Prostate gland (tissue), 2 donors: ENCODE data around the gene LRRTM4. TPM values are rescaled to one million over a fixed set of nuclear protein-coding genes. Genes with fewer than 3 reads are reported as not detected.

Experiments used
- DNase-seq: peaks from one replicate; pipeline ENCODE4 v3.0.0-alpha.2; 2019; ENCODE audit warnings: low spot score
- H3K27ac ChIP-seq, 2 donors: fragments of 200-600 bp; sonication (generic); 2 replicates each; pipeline ENCODE4 v1.5.1; 2017 to 2019
- H3K27me3 ChIP-seq: fragments of 200-600 bp; sonication (generic); replicated peaks from 2 replicates; pipeline ENCODE4 v1.5.1; 2019; ENCODE audit not compliant: insufficient read depth
- H3K36me3 ChIP-seq, 2 donors: fragments of 200-600 bp; sonication (generic); 1 replicate in 1 of 2; 2 replicates in 1 of 2; pipeline versions ENCODE4 v1.5.1 to v1.8.1; 2017 to 2019
- H3K4me1 ChIP-seq: fragments of 200-600 bp; sonication (generic); replicated peaks from 2 replicates; pipeline ENCODE4 v1.5.1; 2019
- H3K4me3 ChIP-seq, 2 donors: fragments of 200-600 bp; sonication (generic); 2 replicates each; pipeline ENCODE4 v1.5.1; 2017 to 2019
- H3K9me3 ChIP-seq: fragments of 200-600 bp; sonication (generic); 2 replicates; pipeline ENCODE4 v1.5.1; 2017
- CTCF ChIP-seq, 4 experiments: fragments of 200-600 bp in 2 of 4; fragments of 450-650 bp in 2 of 4; sonication (generic) in 2 of 4; IDR thresholded peaks; 1 replicate in 3 of 4; 2 replicates in 1 of 4; pipeline ENCODE4 v1.5.1; 2016 to 2019; ENCODE audit warnings: antibody characterized with exemption in 4 of 4, mild to moderate bottlenecking in 2 of 4, moderate library complexity in 2 of 4
- POLR2A ChIP-seq: fragments of 450-650 bp; IDR thresholded peaks from one replicate; pipeline ENCODE4 v1.6.1; 2016; ENCODE audit warnings: antibody characterized with exemption, mild to moderate bottlenecking
- POLR2AphosphoS5 ChIP-seq: sonication (generic); formaldehyde crosslinking; IDR thresholded peaks from one replicate; pipeline ENCODE4 v1.6.1; 2017; ENCODE audit warnings: antibody characterized with exemption
- WGBS: methylation state at CpG from one replicate; pipeline ENCODE4 v1.1.5; 2018; 5-methylcytosine and 5-hydroxymethylcytosine counted together
- intact Hi-C: fragments of 100-400 bp; cut with DNase I; formaldehyde crosslinking; loops from one replicate; pipeline ENCODE4 v1.14.2; 2022
- total RNA-seq, 2 donors: library from RNA; depleted of rRNA; stranded (reverse); fragments of >200 nt; gene quantifications; one replicate each; pipeline ENCODE4 v1.1.0, GENCODE V29; 2016

LRRTM4 gene
- total RNA-seq, 2 donors from 2014 or later = 0.09 to 6.2 TPM

GRCh38 chr2:77086478-77086877 is 435.7 kb downstream of the LRRTM4 start:
- TF ChIP-seq POLR2AphosphoS5 (no peak), POLR2A (no peak), CTCF (IDR thresholded peaks at IDR 0.05) (no peak)
- no peak for DNase-seq
- H3K4me1 ChIP-seq = no peaks in the 10 kb centered on the region
- intact Hi-C loops = no loop called here
- H3K4me3 ChIP-seq = no peak overlapping the region
- no peaks in the 10 kb centered on the region for H3K36me3 ChIP-seq
- WGBS = 79% methylated on average over 8 of the region's 8 CpGs
- no peaks in the 10 kb centered on the region for H3K27me3 ChIP-seq
- no peak overlapping the region for H3K27ac ChIP-seq
- H3K9me3 ChIP-seq = no peaks in the 10 kb centered on the region

GRCh38 chr2:77086051-77086450 is 436.1 kb downstream of the LRRTM4 start:
- DNase-seq = no peak
- H3K4me3 ChIP-seq = no peak overlapping the region
- 86% methylated on average over 2 of the region's 2 CpGs for whole genome bisulfite sequencing
- no peaks in the 10 kb centered on the region for H3K27me3 ChIP-seq
- no peaks in the 10 kb centered on the region for H3K9me3 ChIP-seq
- TF ChIP-seq POLR2A = no peak
- TF ChIP-seq POLR2AphosphoS5 = no peak
- no peak for TF ChIP-seq CTCF (IDR thresholded peaks at IDR 0.05)
- no peaks in the 10 kb centered on the region for H3K36me3 ChIP-seq
- H3K27ac ChIP-seq = no peak overlapping the region
- no peaks in the 10 kb centered on the region for H3K4me1 ChIP-seq
- intact Hi-C loops = no loop called here

- no peaks in the 10 kb centered on the region for H3K27me3 ChIP-seq
- no peak for TF ChIP-seq CTCF (IDR thresholded peaks at IDR 0.05)
- TF ChIP-seq POLR2AphosphoS5 = no peak
- no peak for TF ChIP-seq POLR2A
- H3K4me1 ChIP-seq = no peaks in the 10 kb centered on the region
- intact Hi-C loops = no loop called here
- no peak for DNase-seq
- WGBS = 87% methylated on average over 3 of the region's 3 CpGs
- H3K36me3 ChIP-seq = no peaks in the 10 kb centered on the region
- no peaks in the 10 kb centered on the region for H3K9me3 ChIP-seq
- no peak overlapping the region for H3K27ac ChIP-seq
- H3K4me3 ChIP-seq = no peak overlapping the region
These were observed 436.6 kb downstream of the LRRTM4 start for GRCh38 chr2:77085561-77085960.

GRCh38 chr2:77081597-77081996 is 440.6 kb downstream of the LRRTM4 start:
- Histone ChIP-seq H3K4me3 (no peak overlapping the region), H3K9me3 (no peaks in the 10 kb centered on the region), H3K36me3 (no peaks in the 10 kb centered on the region), H3K27me3 (no peaks in the 10 kb centered on the region), H3K4me1 (no peaks in the 10 kb centered on the region), H3K27ac (no peak overlapping the region)
- no peak for TF ChIP-seq CTCF (IDR thresholded peaks at IDR 0.05)
- no peak for TF ChIP-seq POLR2AphosphoS5
- TF ChIP-seq POLR2A = no peak
- no peak for DNase-seq
- intact Hi-C loops = no loop called here
- 93% methylated on average over 2 of the region's 2 CpGs for WGBS

- Histone ChIP-seq H3K36me3 (no peaks in the 10 kb centered on the region), H3K9me3 (no peaks in the 10 kb centered on the region), H3K27me3 (no peaks in the 10 kb centered on the region), H3K4me3 (no peak overlapping the region), H3K4me1 (no peaks in the 10 kb centered on the region), H3K27ac (no peak overlapping the region)
- no peak for DNase-seq
- TF ChIP-seq POLR2A (no peak), CTCF (IDR thresholded peaks at IDR 0.05) (no peak), POLR2AphosphoS5 (no peak)
- WGBS = 100% methylated on average over 1 of the region's 1 CpG
- intact Hi-C loops = no loop called here
These were observed 457.9 kb downstream of the LRRTM4 start for GRCh38 chr2:77064324-77064723.
